Loucy (cell line): Measurements from ENCODE around the gene TMSB4X.

ENCODE experiments used
- CTCF ChIP-seq: fragments of 200-600 bp; sonication (generic); conservative IDR thresholded peaks from 2 replicates; pipeline ENCODE4 v1.5.1; 2014; ENCODE audit warnings: mild to moderate bottlenecking, antibody characterized with exemption, low read length
- EZH2phosphoT487 ChIP-seq: fragments of 200-600 bp; IDR thresholded peaks from 2 replicates; pipeline ENCODE4 v1.6.1; 2018; ENCODE audit warnings: antibody characterized with exemption, mild to moderate bottlenecking, moderate library complexity, borderline replicate concordance

GRCh38 chrX:12929701-12930100, 45.2 kb upstream of the TMSB4X start:
- no peak for TF ChIP-seq CTCF
- no peak for TF ChIP-seq EZH2phosphoT487
